GM10248 (cell line): ENCODE measurements around the gene PSPN.
"Not testable (repeated sequence)": the region's sequence is repeated elsewhere in the genome, so short reads cannot be mapped to it uniquely, and the experiment has no call there.

ENCODE experiments used
- CTCF ChIA-PET: fragments of 300-600 bp; sonication (Branson Sonifier 250); formaldehyde crosslinking; extraction: SDS; loops from one replicate; lab custom pipeline; 2021; ENCODE audit warnings: antibody characterized with exemption; lab: Yijun Ruan, JAX
- POLR2A ChIA-PET: fragments of 350-650 bp; sonication (Branson Sonifier 250); formaldehyde crosslinking; extraction: SDS; loops from one replicate; lab custom pipeline; 2020; ENCODE audit warnings: antibody characterized with exemption; lab: Yijun Ruan, JAX
- DNase-seq: peaks from one replicate; pipeline ENCODE4 v3.0.0; 2012; ENCODE audit errors: extremely low spot score
- CTCF ChIP-seq: IDR thresholded peaks from 2 replicates; pipeline ENCODE4 v1.5.1; 2012; ENCODE audit warnings: mild to moderate bottlenecking, low read depth; ENCODE audit errors: extremely low read depth, missing control alignments, control extremely low read depth

PSPN gene

DNA sequence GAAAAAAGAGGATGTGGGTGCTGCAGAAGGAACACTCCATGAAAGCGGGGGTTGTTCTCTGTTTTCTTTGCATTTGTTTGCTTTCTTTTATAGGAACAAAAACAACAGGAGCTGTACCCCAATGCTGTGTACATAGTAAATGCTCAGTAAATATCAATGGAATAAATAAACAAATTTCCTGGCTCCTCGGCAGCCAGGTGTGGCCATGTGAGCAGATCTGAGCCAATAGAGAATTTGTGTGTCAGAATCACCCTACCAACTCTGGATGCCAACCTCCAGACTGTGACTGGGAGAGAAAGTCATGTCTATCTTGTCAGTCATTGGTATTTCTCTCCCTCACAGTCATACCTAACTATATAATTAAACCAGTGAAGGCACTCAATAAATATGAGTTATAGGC is 25.0 kb downstream of the PSPN start:
- DNase-seq, result no peak
- TF ChIP-seq CTCF, result no peak
- POLR2A ChIA-PET, result no interaction called here
- CTCF ChIA-PET, result no interaction called here

GRCh38 chr19:6349271-6349670 is 26.5 kb downstream of the PSPN start:
- CTCF ChIA-PET, POLR2A ChIA-PET, DNase-seq: not testable (repeated sequence)

DNA sequence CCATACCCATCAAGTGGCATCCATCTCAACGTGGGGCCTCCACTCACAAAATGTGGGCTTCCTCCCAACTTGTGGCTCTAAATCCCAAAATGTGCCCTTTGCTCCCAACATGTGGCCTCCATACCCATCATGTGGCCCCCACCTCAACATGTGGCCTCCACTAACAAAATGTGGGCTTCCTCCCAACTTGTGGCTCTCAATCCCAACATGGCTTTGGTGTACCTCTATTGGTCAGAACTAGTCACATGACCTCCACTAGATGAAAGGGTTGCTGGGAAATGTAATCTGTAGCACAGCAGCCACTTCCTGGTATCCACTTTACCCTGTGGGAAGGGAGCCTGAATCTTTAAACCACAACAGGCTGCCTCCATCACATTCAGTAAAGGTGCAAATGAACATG is 32.3 kb downstream of the PSPN start:
- DNase-seq, result no peak
- ChIA-PET POLR2A (no interaction called here), CTCF (no interaction called here)
- TF ChIP-seq CTCF, result no peak

- POLR2A ChIA-PET, result no interaction called here
- no peak for TF ChIP-seq CTCF
- CTCF ChIA-PET, result interaction anchor here (0.6 to 2.1 kb wide), 6 partner anchors 11 to 122 kb away, joined by 3 to 10 read pairs (median 4); no protein-coding TSS in a partner anchor
- DNase-seq, result no peak
Measured at GRCh38 chr19:6340493-6341201, 35.1 kb downstream of the PSPN start.

GRCh38 chr19:6334490-6335285 is 41.0 kb downstream of the PSPN start:
- no peak for TF ChIP-seq CTCF
- ChIA-PET CTCF (interaction anchor here (2.8 kb wide), 1 partner anchor 116 kb away, joined by 10 read pairs; no protein-coding TSS in a partner anchor), POLR2A (no interaction called here)
- no peak for DNase-seq

DNA sequence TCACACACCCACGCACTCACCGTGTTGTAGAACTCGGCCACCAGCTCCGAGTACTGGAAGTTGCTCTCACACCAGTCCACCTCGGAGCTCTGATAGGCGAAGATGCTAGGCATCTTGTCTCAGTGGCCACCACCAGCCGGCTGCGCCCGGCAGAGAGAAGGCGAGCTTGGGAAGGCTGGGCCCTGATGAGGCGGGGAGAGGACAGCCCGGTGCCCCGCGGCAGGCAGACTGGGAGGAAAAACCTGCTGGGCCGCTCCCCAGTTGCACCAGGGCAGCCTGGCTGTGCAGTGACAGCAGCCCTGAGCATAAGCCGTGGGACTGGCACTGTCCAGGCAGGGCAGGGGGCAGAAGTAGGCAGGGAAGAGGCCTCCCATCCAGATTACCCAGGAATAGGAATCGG is 42.3 kb downstream of the PSPN start, which contains the start of gene ACER1:
Gene ACER1 (minus strand): TSS at position 174 of the 400 bp plus-strand sequence. CDS start 61 bp downstream, at position 113.
- ChIA-PET CTCF (interaction anchor here (0.9 to 2.8 kb wide), 4 partner anchors 14 to 139 kb away, joined by 3 to 10 read pairs (median 3); no protein-coding TSS in a partner anchor), POLR2A (no interaction called here)
- DNase-seq, result no peak
- TF ChIP-seq CTCF, result no peak
